GM21526 (cell line): Measurements from ENCODE around the gene MASP1.

Experiments used
- ATAC-seq: cut with Tn5 transposase; IDR thresholded peaks from one replicate; pipeline ENCODE4 v1.9.1; 2021; ENCODE audit warnings: moderate library complexity; ENCODE audit not compliant: unreplicated experiment, low FRiP score

The MASP1 gene

DNA sequence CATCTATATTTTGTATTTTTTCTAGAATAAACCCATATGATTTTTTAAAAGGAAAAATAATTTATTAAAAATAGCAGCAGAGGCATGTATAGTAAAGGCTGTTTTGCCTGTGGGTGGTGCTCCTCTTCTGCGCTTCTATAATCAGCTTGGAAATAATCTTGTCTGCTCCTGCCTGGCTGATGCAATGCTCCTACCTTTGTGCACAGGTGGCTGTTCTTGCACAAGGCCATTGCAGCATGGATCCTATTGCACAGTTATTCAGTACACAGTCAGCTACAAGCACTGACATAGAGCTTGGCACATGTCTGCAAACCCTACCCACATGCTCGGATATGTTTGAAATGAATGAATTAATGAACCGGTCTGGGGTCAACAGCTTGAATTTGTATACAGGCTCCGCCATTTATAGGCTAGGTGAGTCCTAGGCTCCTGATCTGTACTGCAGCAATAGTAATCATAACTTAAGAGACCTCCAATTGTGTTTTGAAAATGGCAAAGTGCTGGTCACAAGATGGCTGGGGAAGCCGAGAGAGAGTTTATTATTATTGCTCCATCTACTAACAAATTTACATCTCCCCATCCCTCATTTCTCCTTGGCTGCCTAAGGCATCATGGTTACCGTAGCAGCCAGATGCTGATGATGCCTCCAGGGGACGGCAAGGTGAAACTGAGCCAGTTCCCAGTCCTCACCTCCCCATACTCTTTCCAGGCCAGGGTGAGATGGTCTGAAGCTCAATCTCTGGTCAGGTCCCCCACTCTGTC lies 94.8 kb downstream of the MASP1 start:
- no peak for ATAC-seq

DNA sequence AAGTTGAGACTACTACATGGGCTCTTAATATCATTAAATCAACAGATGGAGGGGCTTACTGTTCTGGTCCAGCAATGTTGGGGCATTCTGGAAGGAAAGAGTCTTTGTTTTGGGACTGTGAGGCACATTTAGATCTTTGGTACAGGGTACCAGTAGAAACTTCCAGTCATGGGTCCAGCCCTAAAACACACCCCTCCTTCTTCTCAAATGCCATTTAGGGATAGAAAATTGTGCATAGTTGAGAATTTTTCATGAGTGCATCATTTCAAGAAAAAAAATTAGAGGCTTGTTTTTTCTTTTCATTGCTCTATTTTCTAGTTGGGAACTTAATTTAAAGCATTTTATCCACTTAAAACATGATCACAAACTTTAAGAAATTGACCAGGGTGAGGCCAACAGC lies 98.4 kb downstream of the MASP1 start:
- no peak for ATAC-seq

DNA sequence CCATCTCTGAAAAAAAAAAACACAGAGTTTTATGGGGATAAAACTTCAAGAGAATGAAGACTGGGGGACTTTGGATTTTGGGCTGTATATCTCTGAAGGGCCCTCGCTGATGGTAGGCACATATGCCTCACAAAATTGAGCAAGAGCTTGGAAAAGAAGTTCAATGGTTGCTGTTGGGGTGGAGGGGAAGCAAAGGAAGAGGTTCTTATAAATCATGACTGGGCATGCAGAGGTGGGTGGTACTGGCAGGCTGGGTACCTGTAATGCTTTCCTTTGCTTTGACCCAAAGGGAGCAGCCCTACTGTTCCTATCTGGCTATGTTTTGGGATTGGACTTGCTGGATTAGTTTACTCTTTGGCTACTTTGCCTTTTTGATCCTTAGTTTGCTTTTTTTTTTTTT lies 100.3 kb downstream of the MASP1 start:
- no peak for ATAC-seq

DNA sequence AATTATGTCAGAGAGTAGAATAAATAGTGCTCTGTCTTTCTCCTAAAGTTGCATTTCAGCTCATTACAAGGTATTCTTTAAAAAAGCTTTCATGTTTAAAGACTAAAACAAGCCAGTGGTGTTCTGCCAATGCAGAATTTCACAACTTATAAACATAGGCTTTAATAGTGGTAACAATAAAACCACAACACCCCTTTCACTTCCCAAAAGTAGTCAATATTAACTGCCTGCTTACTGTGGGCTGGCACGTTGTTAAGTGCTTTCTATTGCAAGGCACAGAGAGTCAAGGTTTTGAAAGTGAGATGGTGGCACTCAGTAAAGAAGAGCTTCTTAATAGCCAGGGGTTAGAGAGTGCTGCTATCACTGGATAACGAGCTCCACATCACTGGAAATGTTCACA lies 102.6 kb downstream of the MASP1 start:
- no peak for ATAC-seq

DNA sequence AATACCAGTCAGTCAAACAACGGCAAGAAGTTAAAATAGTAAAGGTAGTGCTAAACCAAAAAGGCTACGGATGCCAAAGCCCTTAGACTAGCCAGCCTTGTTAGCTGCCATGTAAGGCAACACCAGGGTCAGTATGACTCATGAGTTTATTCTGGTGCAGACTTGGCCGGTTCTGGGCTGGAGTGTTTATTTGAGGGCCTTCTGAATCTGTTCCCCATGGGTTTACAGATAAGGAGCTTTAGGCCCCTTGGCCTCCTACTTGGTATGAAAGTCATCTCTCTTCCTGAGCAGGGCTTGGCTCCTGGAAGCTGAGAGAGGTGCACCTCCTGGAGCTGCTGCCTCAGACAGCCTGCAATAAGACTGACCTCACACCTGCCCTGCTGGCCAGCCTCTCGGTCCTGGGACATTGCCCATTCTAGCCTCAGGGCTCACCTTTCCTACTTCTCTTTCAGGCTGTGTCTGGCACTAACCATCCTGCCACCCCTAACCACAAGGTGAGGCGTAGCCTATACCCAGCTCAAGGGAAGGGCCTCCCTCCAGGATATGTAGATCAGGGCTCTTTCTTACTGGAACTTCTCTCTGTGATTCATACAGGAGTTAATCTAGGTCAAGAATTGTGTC lies 104.6 kb downstream of the MASP1 start:
- ATAC-seq, result no peak

DNA sequence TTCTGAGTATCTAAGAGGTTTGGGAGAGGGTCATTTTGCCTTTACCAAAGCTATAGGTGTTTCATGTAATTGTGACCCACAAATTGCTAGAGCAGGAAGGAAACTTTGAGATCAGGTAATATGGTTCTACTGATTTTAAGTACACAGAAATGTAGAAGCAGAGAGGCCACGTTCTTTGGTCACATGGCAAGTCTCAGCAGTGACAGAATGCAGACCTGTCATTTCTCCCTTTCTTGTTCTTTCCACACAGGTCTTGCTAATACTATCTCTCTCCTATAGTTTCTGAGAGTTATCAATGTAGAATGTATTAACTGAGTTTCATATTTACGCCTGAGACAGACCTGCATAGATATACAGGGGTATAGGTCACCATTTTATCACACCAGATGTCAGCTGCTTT lies 105.2 kb downstream of the MASP1 start:
- ATAC-seq, result no peak

DNA sequence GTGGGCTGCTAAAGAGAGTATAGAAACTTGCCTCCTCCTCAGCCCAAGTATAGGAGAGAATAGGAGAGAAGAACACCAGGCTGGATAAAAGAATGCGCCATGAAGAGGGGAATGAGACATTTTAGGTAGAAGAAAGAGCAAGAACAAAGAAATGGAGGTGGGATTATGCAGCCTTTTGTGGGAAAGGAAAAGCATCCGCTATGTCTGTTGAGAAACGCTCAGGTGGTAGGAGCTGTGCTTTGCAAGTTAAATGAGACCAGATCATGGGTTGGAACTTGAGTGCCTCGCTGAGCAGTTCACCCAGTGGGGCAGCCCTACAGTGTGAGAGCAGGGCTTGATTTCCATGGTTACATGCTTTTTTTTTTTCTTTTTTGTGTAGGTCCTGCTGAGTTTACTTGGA lies 105.8 kb downstream of the MASP1 start:
- no peak for ATAC-seq
